Duodenal mucosa (tissue), 2 donors: ENCODE results near the gene NET1.

ENCODE experiments used
- H3K27ac ChIP-seq: one replicate; pipeline ENCODE4 v1.7.0; 2013; ENCODE audit warnings: low read depth, low read length
- H3K27me3 ChIP-seq, 2 donors: one replicate each; pipeline ENCODE4 v1.7.0; 2013; ENCODE audit warnings: low read length in 2 of 2, control low read depth in 1 of 2; ENCODE audit not compliant: insufficient read depth in 2 of 2, control insufficient read depth in 1 of 2
- H3K36me3 ChIP-seq, 2 donors: one replicate each; pipeline ENCODE4 v1.7.0; 2013; ENCODE audit warnings: low read length in 2 of 2, control low read depth in 1 of 2; ENCODE audit not compliant: insufficient read depth in 2 of 2, control insufficient read depth in 1 of 2
- H3K4me1 ChIP-seq, 2 donors: one replicate each; pipeline ENCODE4 v1.7.0; 2013; ENCODE audit warnings: low read length in 2 of 2, control low read depth in 1 of 2; ENCODE audit not compliant: insufficient read depth in 2 of 2, control insufficient read depth in 1 of 2
- H3K4me3 ChIP-seq, 2 donors: one replicate each; pipeline ENCODE4 v1.7.0; 2013; ENCODE audit warnings: low read length in 2 of 2, low read depth in 1 of 2
- H3K9ac ChIP-seq, 2 donors: one replicate each; pipeline ENCODE4 v1.7.0; 2013; ENCODE audit warnings: low read length in 2 of 2, low read depth in 1 of 2
- H3K9me3 ChIP-seq, 2 donors: one replicate each; pipeline ENCODE4 v1.7.0; 2013; ENCODE audit warnings: low read length in 2 of 2, control low read depth in 1 of 2; ENCODE audit not compliant: control insufficient read depth in 1 of 2

The NET1 gene

GRCh38 chr10:5449823-5450222 is 37.5 kb downstream of the NET1 start:
- Histone ChIP-seq H3K4me3 (peak overlapping the region; percentile 30 to 62), H3K9ac (peak overlapping the region in 1 of 2 donors; percentile 54), H3K4me1 (peaks cover 5 to 10% of the 10 kb centered on the region in 2 donors), H3K27me3 (no peaks in the 10 kb centered on the region), H3K9me3 (no peaks in the 10 kb centered on the region), H3K36me3 (peaks cover 21 to 31% of the 10 kb centered on the region in 2 donors), H3K27ac (no peak overlapping the region)

- H3K4me1 ChIP-seq = peaks cover 0 to 6% of the 10 kb centered on the region in 2 donors
- H3K4me3 ChIP-seq = no peak overlapping the region
- H3K27ac ChIP-seq = no peak overlapping the region
Observed at GRCh38 chr10:5450605-5451384, 38.4 kb downstream of the NET1 start.

DNA sequence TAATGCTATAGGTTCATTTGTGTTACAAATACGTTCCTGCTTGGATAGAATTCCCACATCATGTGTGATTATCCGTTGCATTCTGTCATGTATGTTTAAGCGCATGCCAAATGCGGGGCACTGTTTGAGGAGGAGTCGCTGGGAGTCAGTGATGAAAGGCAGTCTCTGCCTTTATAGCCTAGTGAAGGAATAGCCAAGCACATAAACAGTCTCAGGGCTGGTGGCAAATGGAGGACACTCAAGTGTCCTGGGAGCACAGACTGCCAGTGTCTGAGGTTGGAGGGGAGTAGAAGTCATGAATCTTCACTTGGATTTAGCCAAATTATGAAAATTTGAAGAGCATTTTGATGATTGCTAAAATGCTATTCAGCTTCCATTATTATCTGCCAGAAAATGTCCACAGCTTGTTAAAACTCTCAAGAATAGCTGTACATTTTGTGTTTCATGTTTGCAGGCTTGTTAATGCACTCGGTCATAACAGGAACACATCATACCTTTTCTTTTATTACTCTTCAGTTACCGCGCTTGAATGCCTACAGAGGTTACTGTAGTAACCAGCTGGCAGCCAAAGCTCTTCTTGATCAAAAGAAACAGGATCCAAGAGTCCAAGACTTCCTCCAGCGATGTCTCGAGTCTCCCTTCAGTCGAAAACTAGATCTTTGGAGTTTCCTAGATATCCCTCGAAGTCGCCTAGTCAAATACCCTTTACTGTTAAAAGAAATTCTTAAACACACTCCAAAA is 41.6 kb downstream of the NET1 start:
- Histone ChIP-seq H3K9me3 (no peaks in the 10 kb centered on the region), H3K36me3 (peaks cover 40 to 63% of the 10 kb centered on the region in 2 donors), H3K9ac (no peak overlapping the region), H3K4me3 (no peak overlapping the region), H3K27me3 (no peaks in the 10 kb centered on the region), H3K27ac (no peak overlapping the region), H3K4me1 (no peaks in the 10 kb centered on the region)

More at GRCh38 chr10:5450605-5451384, 38.4 kb downstream of the NET1 start:
- H3K27me3 ChIP-seq = no peaks in the 10 kb centered on the region
- H3K36me3 ChIP-seq = peaks cover 29 to 37% of the 10 kb centered on the region in 2 donors
- no peaks in the 10 kb centered on the region for H3K9me3 ChIP-seq
- no peak overlapping the region for H3K9ac ChIP-seq

DNA sequence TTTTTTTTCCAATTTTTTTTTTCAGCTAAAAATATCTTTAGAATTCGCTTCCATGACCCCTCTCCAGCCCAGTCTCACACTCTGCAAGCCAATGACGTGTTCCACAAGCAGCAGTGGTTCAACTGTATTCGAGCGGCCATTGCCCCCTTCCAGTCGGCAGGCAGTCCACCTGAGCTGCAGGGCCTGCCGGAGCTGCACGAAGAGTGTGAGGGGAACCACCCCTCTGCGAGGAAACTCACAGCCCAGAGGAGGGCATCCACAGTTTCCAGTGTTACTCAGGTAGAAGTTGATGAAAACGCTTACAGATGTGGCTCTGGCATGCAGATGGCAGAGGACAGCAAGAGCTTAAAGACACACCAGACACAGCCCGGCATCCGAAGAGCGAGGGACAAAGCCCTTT is 44.2 kb downstream of the NET1 start:
- H3K27ac ChIP-seq = no peak overlapping the region
- peaks cover 46 to 76% of the 10 kb centered on the region in 2 donors for H3K36me3 ChIP-seq
- no peak overlapping the region for H3K9ac ChIP-seq
- H3K4me1 ChIP-seq = no peaks in the 10 kb centered on the region
- no peak overlapping the region for H3K4me3 ChIP-seq
- H3K9me3 ChIP-seq = no peaks in the 10 kb centered on the region
- H3K27me3 ChIP-seq = no peaks in the 10 kb centered on the region

- H3K9me3 ChIP-seq = no peaks in the 10 kb centered on the region
- no peaks in the 10 kb centered on the region for H3K4me1 ChIP-seq
- no peak overlapping the region for H3K9ac ChIP-seq
- H3K4me3 ChIP-seq = no peak overlapping the region
- no peaks in the 10 kb centered on the region for H3K27me3 ChIP-seq
- H3K36me3 ChIP-seq = peaks cover 39 to 66% of the 10 kb centered on the region in 2 donors
- H3K27ac ChIP-seq = no peak overlapping the region
Observed at GRCh38 chr10:5457741-5458140, 45.4 kb downstream of the NET1 start.

GRCh38 chr10:5458425-5458824 is 46.1 kb downstream of the NET1 start:
- no peak overlapping the region for H3K4me3 ChIP-seq
- no peak overlapping the region for H3K9ac ChIP-seq
- H3K4me1 ChIP-seq = no peaks in the 10 kb centered on the region
- H3K27ac ChIP-seq = no peak overlapping the region
- no peaks in the 10 kb centered on the region for H3K27me3 ChIP-seq
- H3K36me3 ChIP-seq = peaks cover 38 to 60% of the 10 kb centered on the region in 2 donors
- H3K9me3 ChIP-seq = no peaks in the 10 kb centered on the region

DNA sequence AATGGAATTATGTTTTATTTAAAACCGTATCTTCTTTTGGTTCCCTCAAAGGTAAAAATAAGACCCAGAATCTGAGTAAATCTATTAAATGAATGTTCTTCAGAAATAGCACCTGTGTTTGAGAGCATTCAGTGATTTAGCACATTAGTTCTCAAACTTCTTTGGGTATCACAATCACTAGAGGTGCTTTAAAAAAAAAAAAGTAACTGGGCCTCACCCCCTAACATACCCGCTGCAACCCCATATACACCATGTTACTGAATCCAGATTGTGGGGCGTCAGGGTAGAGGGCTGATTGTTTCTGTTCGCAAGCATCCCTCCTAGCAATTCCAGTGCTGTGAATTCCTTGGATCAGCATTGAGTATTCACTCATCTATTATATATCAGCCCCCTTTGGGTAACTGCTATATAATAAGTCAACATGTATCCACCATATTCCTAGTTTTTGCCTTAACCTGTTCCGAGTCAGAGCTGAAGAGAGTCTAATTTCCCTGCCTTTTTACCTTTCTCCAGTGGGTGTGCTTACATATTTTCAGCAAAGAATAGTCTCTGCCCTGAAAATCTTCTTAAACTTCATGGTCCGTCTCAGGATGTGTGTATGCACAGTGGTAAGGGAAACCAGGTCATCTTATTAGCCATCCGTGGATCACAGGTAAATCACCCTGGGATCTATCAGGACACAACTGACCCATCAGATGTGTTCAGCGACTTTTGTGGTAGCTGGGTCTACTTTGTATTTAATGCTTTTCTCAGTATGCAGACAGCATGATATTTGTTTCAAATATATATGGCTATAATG is 46.8 kb downstream of the NET1 start:
- H3K27ac ChIP-seq = no peak overlapping the region
- no peaks in the 10 kb centered on the region for H3K27me3 ChIP-seq
- H3K4me3 ChIP-seq = no peak overlapping the region
- H3K36me3 ChIP-seq = peaks cover 32 to 52% of the 10 kb centered on the region in 2 donors
- H3K4me1 ChIP-seq = no peaks in the 10 kb centered on the region
- H3K9ac ChIP-seq = no peak overlapping the region
- H3K9me3 ChIP-seq = no peaks in the 10 kb centered on the region

DNA sequence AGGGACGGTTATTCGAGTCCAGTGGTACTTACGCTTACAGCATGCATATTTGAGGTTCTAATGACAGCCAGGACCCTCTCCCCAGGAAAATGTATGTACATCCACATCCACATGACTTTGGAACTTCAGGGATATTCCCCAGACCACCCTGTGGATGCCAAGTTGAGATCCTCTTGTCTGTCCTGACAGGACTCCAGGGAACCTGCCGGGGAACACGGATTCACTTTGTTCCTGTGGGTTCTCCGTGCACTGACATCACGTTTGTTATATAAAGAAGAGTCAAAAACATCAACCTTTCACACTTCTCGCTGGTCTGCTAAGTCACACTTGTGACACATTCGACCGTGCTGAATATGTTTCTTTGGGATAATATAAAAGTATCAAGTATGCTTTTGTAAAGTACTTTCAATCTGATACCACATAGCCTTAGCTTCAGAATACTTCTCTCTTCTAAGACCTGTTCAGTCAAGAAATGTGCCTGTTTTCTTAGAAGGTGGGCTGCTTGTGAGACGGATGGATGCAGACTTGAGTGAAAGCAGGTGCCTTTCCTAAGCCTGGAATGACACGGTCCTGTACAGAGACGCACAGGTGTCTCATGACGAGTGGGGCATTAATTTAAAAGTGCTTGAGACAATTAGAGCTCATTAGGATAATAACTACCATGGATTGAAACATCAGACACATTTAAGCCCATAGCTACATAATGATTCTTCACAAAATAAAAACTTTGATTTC is 48.3 kb downstream of the NET1 start:
- H3K4me3 ChIP-seq = no peak overlapping the region
- H3K27me3 ChIP-seq = no peaks in the 10 kb centered on the region
- H3K9me3 ChIP-seq = no peaks in the 10 kb centered on the region
- H3K27ac ChIP-seq = no peak overlapping the region
- peaks cover 19 to 41% of the 10 kb centered on the region in 2 donors for H3K36me3 ChIP-seq
- no peak overlapping the region for H3K9ac ChIP-seq
- peaks cover 0 to 2% of the 10 kb centered on the region in 2 donors for H3K4me1 ChIP-seq

DNA sequence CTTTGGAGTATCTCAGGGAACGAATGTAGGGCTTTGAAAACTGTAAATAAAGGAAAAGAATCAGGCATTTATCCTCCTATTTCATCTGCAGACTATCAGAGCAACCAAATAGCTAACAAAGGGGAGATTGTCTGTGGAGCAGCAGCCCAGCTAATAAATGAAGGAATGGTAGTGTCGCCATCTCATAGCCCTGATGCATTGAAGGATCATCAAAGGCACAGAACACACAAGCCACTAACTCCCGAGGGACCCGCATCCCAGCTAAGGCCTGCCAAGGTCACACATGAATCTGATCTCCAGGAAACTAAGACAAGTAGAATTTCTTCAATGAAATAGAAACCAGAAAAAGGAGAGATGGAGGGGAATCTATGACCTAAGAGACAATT is 48.8 kb downstream of the NET1 start:
- H3K27me3 ChIP-seq = no peaks in the 10 kb centered on the region
- H3K27ac ChIP-seq = no peak overlapping the region
- H3K36me3 ChIP-seq = peaks cover 14 to 35% of the 10 kb centered on the region in 2 donors
- no peaks in the 10 kb centered on the region for H3K9me3 ChIP-seq
- H3K9ac ChIP-seq = no peak overlapping the region
- H3K4me1 ChIP-seq = peaks cover 4 to 8% of the 10 kb centered on the region in 2 donors
- no peak overlapping the region for H3K4me3 ChIP-seq
